ENCODE measurements around the gene ZNF330. TPM values are rescaled to one million over a fixed set of nuclear protein-coding genes. Genes with fewer than 3 reads are reported as not detected.

ZNF330 gene
- total RNA-seq, 6 experiments from 2014 or later, result 11.8 to 33.5 (median 26.0) TPM

- WGBS (ENCODE audit: insufficient coverage, low coverage, low lambda C conversion rate, missing lambda C conversion rate), result 54% methylated on average over 1 of the region's 1 CpG
- DNase-seq (no peak), ATAC-seq (peak in 2 of 4 donors; percentile 38 to 51)
- Histone ChIP-seq H3K4me3 (no peak overlapping the region), H3K36me3 (no peaks in the 10 kb centered on the region), H3K27ac (no peak overlapping the region), H3K9me3 (no peaks in the 10 kb centered on the region), H3K4me1 (peaks cover 0 to 12% (median 4%) of the 10 kb centered on the region in 4 donors), H3K27me3 (no peaks in the 10 kb centered on the region)
- intact Hi-C loops (cut with DNase I), result no loop called here
- TF ChIP-seq POLR2A (IDR thresholded peaks at IDR 0.05), result no peak
- TF ChIP-seq, protein P1, sequence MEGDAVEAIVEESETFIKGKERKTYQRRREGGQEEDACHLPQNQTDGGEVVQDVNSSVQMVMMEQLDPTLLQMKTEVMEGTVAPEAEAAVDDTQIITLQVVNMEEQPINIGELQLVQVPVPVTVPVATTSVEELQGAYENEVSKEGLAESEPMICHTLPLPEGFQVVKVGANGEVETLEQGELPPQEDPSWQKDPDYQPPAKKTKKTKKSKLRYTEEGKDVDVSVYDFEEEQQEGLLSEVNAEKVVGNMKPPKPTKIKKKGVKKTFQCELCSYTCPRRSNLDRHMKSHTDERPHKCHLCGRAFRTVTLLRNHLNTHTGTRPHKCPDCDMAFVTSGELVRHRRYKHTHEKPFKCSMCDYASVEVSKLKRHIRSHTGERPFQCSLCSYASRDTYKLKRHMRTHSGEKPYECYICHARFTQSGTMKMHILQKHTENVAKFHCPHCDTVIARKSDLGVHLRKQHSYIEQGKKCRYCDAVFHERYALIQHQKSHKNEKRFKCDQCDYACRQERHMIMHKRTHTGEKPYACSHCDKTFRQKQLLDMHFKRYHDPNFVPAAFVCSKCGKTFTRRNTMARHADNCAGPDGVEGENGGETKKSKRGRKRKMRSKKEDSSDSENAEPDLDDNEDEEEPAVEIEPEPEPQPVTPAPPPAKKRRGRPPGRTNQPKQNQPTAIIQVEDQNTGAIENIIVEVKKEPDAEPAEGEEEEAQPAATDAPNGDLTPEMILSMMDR (IDR thresholded peaks at IDR 0.05), result no peak
These were observed 24.3 kb upstream of the ZNF330 start for GRCh38 chr4:141196227-141196933.

GRCh38 chr4:141207961-141208360, 12.7 kb upstream of the ZNF330 start:
- ATAC-seq, result peak; percentile 28 to 61 (median 45)
- H3K27ac ChIP-seq, result no peak overlapping the region

GRCh38 chr4:141210168-141210567, 10.5 kb upstream of the ZNF330 start:
- intact Hi-C loops (cut with DNase I), result no loop called here

More at GRCh38 chr4:141207961-141208360, 12.7 kb upstream of the ZNF330 start:
- no peak overlapping the region for H3K4me3 ChIP-seq
- no peaks in the 10 kb centered on the region for H3K9me3 ChIP-seq
- intact Hi-C loops (cut with DNase I), result no loop called here
- H3K4me1 ChIP-seq, result no peaks in the 10 kb centered on the region
- TF ChIP-seq, protein P1 (IDR thresholded peaks at IDR 0.05), result no peak
- no peak for TF ChIP-seq POLR2A (IDR thresholded peaks at IDR 0.05)
- no peaks in the 10 kb centered on the region for H3K27me3 ChIP-seq
- H3K36me3 ChIP-seq, result no peaks in the 10 kb centered on the region
- no peak for DNase-seq
- 46% methylated on average over 5 of the region's 5 CpGs for WGBS (ENCODE audit: insufficient coverage, low coverage, low lambda C conversion rate, missing lambda C conversion rate)

DNA sequence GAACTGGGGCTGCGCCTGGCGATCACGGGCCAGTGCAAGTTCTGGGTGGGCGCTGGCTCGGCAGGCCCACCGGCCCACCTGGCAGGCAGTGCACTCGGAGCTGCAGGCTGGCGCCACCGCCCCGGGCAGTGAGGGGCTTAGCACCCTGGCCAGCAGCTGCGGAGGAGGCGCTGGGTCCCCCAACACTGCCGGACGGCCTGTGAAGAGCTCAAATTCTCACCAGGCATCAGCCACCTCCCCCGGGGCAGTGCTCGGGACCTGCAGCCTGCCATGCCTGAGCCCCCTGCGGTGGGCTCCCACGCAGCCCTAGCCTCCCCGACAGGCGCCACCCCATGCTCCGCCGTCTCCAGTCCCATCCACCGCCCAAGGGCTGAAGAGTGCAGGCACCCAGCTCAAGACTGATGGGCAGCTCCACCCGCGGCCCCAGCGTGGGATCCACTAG, 7.1 kb upstream of the ZNF330 start:
- Histone ChIP-seq H3K9me3 (no peaks in the 10 kb centered on the region), H3K27me3 (no peaks in the 10 kb centered on the region), H3K4me3 (no peak overlapping the region), H3K4me1 (no peaks in the 10 kb centered on the region), H3K27ac (no peak overlapping the region), H3K36me3 (no peaks in the 10 kb centered on the region)
- WGBS (ENCODE audit: insufficient coverage, low coverage, low lambda C conversion rate, missing lambda C conversion rate), result no CpG with 5 or more reads among the region's 26 CpGs
- intact Hi-C loops (cut with DNase I), result no loop called here
- TF ChIP-seq, protein P1 (IDR thresholded peaks at IDR 0.05), result no peak
- peak in 1 of 4 donors; percentile 19 for ATAC-seq
- DNase-seq, result no peak

More at GRCh38 chr4:141210168-141210567, 10.5 kb upstream of the ZNF330 start:
- Histone ChIP-seq H3K4me3 (no peak overlapping the region), H3K4me1 (no peaks in the 10 kb centered on the region), H3K27ac (no peak overlapping the region), H3K27me3 (no peaks in the 10 kb centered on the region), H3K9me3 (no peaks in the 10 kb centered on the region), H3K36me3 (no peaks in the 10 kb centered on the region)
- DNase-seq (no peak), ATAC-seq (no peak)
- 63% methylated on average over 3 of the region's 3 CpGs for WGBS (ENCODE audit: insufficient coverage, low coverage, low lambda C conversion rate, missing lambda C conversion rate)
- TF ChIP-seq, protein P1 (IDR thresholded peaks at IDR 0.05), result no peak

All from right lobe of liver (tissue), 6 donors.